Suprapubic skin (tissue), 3 donors: ENCODE data around the gene ZNF814.

Experiments used
- CTCF ChIP-seq, 2 donors: fragments of 200-600 bp in 1 of 2; fragments of 450-650 bp in 1 of 2; sonication (generic) in 1 of 2; IDR thresholded peaks; one replicate each; pipeline ENCODE4 v1.5.1; 2016 to 2019; ENCODE audit warnings: antibody characterized with exemption in 2 of 2, mild to moderate bottlenecking in 1 of 2, moderate library complexity in 1 of 2
- EP300 ChIP-seq: sonication (generic); formaldehyde crosslinking; IDR thresholded peaks from one replicate; pipeline ENCODE4 v1.6.1; 2017; ENCODE audit warnings: antibody characterized with exemption

- TF ChIP-seq CTCF (IDR thresholded peaks at IDR 0.05) (no peak), EP300 (no peak)
These were observed 38.3 kb downstream of the ZNF814 start for GRCh38 chr19:57850553-57851017.
